Right lobe of liver (tissue), 4 donors: ENCODE data around the gene NUP210.

Experiments used
- POLR2A ChIP-seq: fragments of 450-650 bp; IDR thresholded peaks from one replicate; pipeline ENCODE4 v1.6.1; 2017; ENCODE audit warnings: antibody characterized with exemption, mild to moderate bottlenecking
- TF ChIP-seq, protein P1 (sequence below), 4 donors: fragments of 200-600 bp in 3 of 4; fragments of 450-650 bp in 1 of 4; IDR thresholded peaks; one replicate each; pipeline versions ENCODE4 v1.5.1 to v1.8.0; 2016 to 2022; ENCODE audit warnings: antibody characterized with exemption in 4 of 4, mild to moderate bottlenecking in 2 of 4
- donor health status: DM: no; HTN: no; CAD: no.
- donor health status: DM: no; HTN: no; CAD: no.
- donor health status: DM: no; HTN: yes; CAD: no.

DNA sequence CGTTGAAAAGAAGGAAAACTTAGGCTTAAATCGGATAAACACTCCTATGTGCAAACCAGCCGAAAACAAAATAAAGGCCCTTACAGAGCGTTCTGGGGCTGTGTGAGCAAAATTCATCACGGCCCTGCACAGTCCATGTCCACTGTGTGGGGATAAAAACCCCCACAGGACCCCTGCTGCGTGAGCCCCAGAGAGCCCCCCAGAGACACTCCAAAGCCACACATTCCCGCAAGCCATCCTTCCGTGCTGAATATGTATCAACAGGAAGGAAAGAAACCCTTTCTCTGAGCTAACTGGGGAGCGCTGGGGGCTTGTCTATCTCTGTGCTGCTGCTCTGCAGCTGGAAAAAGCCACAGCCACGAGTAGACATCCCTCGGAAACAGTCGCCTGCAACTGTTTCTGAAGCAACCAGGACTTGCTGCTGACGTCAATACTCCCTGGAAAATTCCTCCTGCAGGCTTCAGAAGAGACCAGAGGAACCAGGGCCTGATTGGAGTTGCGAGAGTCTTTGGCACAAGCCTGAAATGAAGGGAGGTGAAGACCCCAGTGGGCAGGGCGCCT is 72.7 kb downstream of the NUP210 start:
- TF ChIP-seq, protein P1, sequence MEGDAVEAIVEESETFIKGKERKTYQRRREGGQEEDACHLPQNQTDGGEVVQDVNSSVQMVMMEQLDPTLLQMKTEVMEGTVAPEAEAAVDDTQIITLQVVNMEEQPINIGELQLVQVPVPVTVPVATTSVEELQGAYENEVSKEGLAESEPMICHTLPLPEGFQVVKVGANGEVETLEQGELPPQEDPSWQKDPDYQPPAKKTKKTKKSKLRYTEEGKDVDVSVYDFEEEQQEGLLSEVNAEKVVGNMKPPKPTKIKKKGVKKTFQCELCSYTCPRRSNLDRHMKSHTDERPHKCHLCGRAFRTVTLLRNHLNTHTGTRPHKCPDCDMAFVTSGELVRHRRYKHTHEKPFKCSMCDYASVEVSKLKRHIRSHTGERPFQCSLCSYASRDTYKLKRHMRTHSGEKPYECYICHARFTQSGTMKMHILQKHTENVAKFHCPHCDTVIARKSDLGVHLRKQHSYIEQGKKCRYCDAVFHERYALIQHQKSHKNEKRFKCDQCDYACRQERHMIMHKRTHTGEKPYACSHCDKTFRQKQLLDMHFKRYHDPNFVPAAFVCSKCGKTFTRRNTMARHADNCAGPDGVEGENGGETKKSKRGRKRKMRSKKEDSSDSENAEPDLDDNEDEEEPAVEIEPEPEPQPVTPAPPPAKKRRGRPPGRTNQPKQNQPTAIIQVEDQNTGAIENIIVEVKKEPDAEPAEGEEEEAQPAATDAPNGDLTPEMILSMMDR (IDR thresholded peaks at IDR 0.05) = no peak
- TF ChIP-seq POLR2A = no peak
